ENCODE measurements around the gene THYN1.

DNA sequence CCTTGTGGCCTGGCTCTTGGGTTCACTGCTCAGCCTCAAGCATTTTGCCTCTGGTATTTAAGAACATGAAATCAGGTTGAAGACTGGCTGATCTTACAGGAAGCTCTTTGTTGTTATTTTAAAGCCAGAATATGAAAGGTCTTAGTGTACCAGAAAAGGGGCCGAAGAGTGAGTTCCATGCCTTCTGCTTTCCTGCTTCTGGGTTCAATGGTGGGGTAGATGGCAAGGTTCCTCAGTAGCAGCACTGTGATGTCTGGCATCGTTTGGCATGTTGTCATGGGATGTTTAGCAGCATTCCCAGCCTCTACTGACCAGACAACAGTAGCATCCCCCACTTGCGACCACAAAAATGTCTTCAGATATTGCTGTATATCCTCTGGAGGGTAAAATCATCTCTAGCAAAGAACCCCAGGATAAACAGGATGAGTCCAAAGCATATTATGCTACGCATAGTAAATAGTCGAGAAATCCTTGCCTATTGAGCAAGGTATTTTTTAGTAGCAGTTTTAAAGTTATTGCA, 26.3 kb downstream of the THYN1 start:
- TF ChIP-seq CTCF (IDR thresholded peaks at IDR 0.05; ENCODE audit: low read length) (no peak), EZH2 (optimal IDR thresholded peaks at IDR 0.05; ENCODE audit: low read depth, low read length) (no peak)

Data from MM.1S (cell line).